ENCODE data around the gene IYD.

Gene IYD

DNA sequence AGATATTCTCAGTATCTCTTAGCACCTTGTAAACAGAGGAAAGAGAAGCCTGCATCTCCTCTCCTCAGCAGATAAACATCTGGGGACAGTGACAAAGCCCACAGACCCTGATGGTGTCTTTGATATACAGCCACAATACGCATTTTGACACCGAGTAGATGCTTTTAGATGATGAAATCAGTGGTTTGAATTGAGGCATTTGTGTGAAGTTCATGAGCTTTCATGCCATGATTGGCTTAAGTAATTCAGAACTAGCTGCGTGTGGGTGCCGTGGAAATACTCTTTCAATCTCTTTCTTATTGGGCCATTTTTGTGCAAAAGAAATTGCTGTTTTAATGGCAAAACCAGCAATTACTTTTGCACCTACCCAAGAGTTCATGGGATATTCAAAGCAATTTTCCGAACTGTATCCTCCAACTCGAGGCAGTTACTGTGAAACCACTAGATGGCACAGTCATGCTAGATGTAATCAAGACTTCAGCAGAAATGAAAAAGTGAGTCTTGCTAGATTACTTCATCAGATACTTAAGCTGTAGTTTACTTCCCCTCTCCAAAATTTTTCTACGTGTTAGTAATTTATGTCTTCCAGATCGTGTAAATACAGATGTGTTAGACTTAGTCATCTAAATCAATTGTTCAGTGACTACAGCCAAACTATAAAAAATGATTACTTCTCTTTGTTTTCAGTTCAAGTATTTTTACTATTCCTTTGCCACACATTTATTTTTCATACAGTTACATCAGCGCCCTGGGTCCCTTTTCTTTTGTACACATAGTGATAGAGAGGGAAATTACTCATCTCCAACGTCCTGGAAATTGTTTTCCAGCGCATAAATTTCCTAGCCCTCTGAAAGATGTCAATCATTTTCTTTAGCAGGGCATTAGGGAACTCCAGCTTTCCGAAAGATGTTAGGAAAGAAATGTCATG is 49.4 kb downstream of the IYD start:
- TF ChIP-seq GATA1 (IDR thresholded peaks at IDR 0.05; ENCODE audit: low read depth, low read length) (no peak), POLR2A (IDR thresholded peaks at IDR 0.05; ENCODE audit: low read length) (no peak)
- peak; percentile 62 to 67 for DNase-seq

DNA sequence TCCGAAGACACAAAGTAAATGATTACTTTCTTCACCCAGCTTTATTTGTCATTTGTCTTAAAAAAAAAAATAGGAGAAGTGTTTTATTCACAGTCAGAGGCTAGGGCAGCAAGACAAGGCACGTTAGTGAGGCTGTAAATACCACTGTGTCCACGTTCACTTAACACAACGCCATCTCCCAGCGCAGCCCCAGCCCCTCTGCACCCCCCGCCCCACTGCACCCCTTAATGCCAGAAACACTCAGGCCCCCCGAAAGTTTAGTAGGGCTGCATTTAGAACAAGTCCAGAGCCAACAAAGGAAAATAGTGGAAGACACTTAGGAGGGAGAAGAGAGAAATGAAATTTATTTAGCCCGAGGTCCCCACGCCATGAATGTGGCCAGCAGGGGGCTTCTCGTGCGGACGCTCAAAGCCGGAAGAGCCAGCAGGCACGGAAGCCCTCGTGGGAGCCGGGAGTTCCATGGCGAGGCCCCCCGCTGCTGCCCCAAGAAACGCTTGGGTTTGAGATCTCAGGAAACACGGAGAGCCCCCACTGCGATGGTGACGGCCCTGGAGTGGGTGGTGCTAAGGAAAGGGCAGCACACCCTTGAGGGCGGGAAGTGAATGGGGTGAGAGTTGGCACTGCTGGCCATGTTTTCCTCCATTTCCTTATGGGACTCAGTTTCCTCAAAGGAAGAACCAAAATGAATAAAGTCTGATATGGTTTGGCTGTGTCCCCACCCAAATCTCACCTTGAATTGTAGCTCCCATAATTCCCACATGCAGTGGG is 50.2 kb downstream of the IYD start:
- DNase-seq, result peak; percentile 55 to 73
- TF ChIP-seq POLR2A (IDR thresholded peaks at IDR 0.05; ENCODE audit: low read length) (no peak), GATA1 (IDR thresholded peaks at IDR 0.05; ENCODE audit: low read depth, low read length) (no peak)

DNA sequence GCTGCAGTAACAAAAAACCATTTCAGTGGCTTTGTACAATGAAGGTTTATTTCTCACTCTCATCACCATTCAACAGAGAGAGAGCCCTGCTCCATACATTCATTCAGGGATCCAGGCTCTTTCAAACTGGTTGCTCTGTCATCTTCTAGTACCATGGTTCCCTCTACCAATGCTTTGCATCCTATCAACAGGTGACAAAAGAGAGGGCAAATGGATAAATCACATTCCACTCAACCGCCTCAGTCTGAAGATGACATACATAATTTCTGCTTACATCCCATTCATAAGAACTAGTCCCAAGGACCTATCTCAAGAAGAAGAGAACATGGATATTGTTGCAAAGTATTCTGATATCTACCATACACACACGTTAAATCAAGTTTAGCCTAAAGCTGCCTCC is 51.6 kb downstream of the IYD start:
- DNase-seq, result no peak
- TF ChIP-seq GATA1 (IDR thresholded peaks at IDR 0.05; ENCODE audit: low read depth, low read length), result no peak

DNA sequence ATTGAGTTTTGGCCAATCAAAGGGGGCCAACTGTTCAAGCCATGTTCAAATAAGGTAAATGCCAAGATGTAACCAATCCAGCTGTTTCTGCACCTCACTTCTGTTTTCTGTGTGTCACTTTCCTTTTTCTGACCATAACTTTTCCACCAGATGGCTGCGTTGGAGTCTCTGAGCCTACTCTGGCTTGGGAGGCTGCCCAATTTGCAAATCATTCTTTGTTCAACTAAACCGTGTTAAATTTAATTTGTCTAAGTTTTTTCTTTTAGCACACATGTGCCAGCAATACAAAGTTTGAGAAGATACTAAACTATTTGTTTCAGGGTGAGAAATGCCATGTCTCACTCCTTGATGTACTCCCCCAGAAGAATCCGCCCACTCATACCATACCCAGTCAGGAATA is 52.1 kb downstream of the IYD start:
- no peak for TF ChIP-seq POLR2A (IDR thresholded peaks at IDR 0.05; ENCODE audit: low read length)
- no peak for TF ChIP-seq GATA1 (IDR thresholded peaks at IDR 0.05; ENCODE audit: low read depth, low read length)
- no peak for DNase-seq

DNA sequence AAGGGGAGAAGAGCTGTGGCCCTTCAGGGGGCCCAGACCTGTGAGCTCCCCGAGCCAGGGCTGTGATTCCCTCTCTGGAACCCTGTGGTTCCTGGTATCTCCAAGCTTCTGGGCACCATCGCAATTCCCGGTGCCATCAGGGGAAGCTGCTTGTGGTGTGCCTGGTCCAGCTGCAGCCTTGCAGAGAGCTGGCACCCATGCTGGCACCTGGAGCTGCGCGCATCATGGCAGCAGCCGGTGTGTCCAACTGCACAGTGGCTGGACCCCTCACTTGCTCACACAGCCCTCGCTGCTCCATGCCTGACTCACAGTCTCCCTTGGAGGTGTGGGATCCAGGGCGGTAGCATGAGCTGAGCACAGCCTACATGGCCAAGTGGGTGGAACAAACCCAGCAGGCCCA is 56.7 kb downstream of the IYD start:
- no peak for DNase-seq
- TF ChIP-seq GATA1 (IDR thresholded peaks at IDR 0.05; ENCODE audit: low read depth, low read length) (no peak), POLR2A (IDR thresholded peaks at IDR 0.05; ENCODE audit: low read length) (no peak)

DNA sequence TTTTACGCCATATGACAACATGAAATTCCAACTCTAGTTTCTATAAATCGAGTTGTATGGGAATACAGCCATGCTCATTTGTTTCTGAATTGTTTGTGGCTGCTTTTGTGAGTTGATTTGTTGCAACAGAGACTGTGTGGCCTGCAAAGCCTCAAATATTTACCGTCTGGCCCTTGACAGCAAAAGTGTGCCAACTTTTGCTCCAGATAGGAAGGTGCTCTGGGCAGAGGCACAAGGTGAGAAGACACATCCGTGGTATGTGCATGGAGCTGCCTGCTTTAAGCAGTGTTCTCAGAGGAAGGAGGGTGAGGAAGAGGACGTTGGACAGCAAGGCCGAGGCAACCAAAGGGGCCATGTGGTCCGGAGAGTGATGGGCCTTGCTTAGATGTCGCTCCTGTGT is 57.4 kb downstream of the IYD start:
- TF ChIP-seq POLR2A (IDR thresholded peaks at IDR 0.05; ENCODE audit: low read length), result no peak
- no peak for TF ChIP-seq GATA1 (IDR thresholded peaks at IDR 0.05; ENCODE audit: low read depth, low read length)
- no peak for DNase-seq

DNA sequence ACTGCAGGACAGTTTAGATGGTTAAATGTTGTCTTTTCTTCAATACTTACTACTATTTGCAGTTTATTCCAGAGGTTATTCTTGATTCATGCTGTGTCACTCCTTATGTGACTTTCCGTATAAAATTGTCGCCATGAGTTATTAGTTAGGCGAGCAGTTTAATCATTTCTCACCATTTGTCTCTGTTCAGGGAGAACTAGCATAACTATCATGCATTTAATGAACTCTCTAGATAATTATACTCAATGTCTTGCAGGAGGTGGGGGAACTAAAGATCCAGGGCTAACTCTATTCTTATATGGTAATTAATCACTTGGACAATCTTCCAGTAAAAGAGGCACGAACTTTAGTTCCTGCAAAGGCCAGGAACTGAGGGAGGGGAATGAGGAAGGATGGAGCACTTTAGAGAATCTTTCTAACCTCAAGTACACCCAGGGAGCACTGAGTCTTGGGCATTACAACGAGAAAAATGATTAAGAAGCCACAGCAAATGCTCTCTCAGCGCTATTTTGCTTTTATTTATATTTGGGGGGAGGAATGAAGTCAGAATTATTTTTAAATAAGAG is 58.3 kb downstream of the IYD start:
- TF ChIP-seq POLR2A (IDR thresholded peaks at IDR 0.05; ENCODE audit: low read length) (no peak), GATA1 (IDR thresholded peaks at IDR 0.05; ENCODE audit: low read depth, low read length) (no peak)
- no peak for DNase-seq

DNA sequence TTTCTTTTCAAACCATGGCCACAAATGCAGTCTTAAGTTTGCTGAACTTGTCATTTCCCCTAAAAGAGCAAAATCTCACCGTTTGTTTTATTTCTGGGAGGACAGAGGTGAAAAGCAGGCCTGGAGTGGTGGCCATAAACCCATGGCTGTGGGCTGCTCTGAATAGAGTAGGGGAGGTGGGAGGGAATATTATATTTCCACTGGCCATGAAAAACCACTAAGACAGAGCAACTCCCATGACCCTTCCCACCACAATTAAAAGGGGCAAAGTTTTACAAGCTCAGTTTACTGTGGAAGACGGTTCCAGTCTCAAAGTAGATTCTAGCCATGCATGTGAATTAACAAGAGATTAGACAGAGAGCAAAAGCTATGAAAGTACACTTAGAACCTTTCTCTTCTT is 59.0 kb downstream of the IYD start:
- no peak for TF ChIP-seq POLR2A (IDR thresholded peaks at IDR 0.05; ENCODE audit: low read length)
- TF ChIP-seq GATA1 (IDR thresholded peaks at IDR 0.05; ENCODE audit: low read depth, low read length), result no peak
- DNase-seq, result no peak

DNA sequence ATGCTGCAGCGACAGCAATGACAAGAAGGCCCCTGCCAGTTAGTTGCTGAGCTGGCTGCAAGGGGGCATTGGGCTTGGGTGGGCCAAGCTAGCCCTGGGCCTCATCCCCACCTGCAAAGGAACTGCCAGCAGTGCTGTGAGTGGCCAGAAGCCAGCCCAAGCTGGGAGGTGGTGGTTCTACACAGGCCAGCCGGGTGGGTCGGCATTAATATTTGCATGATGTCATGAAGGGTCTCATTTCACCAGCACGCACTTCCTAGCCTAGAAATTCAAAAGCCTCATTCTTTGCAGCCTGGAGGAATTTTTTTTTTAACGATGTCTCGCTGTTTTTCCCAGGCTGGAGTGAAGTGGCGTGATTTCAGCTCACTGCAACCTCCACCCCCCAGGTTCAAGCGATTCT is 62.0 kb downstream of the IYD start:
- TF ChIP-seq GATA1 (IDR thresholded peaks at IDR 0.05; ENCODE audit: low read depth, low read length), result no peak
- no peak for TF ChIP-seq POLR2A (IDR thresholded peaks at IDR 0.05; ENCODE audit: low read length)

DNA sequence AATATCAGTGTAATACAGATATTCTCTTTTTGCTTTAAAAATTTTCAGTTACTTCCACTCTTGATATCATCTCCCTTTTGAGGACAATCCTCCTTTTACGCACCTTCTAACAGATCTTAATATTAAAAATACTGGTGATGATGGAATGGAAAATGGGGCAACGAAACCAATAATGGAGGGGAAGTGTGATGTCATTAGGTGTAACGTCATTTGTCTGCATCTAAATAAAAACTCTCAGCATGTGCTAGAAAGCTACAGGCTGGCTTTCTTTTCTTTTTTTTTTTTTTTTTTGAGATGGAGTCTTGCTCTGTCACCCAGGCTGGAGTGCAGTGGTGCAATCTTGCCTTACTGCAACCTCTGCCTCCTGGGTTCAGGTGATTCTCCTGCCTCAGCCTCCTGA is 66.5 kb downstream of the IYD start:
- no peak for DNase-seq
- TF ChIP-seq GATA1 (IDR thresholded peaks at IDR 0.05; ENCODE audit: low read depth, low read length), result no peak
- TF ChIP-seq POLR2A (IDR thresholded peaks at IDR 0.05; ENCODE audit: low read length), result no peak

More for the DNA sequence above, 62.0 kb downstream of the IYD start:
- DNase-seq, result no peak

DNA sequence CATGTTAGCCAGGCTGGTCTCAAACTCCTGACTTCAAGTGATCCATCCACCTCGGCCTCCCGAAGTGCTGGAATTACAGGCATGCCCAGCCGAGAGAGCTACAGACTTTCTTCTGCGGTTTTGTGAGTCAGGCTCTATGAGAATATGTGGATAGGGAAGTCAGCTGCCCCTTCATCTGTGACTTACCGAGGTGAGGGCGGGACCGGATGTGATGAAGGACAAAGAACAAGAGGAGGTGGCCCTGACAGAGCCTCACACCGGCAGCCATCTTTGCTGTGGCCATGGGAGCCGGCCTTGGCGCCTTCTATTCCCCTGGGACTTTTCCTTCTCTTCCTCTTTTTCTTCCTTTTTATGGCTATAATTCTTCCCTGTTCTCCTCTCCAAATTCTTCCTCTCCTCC is 67.0 kb downstream of the IYD start:
- no peak for TF ChIP-seq POLR2A (IDR thresholded peaks at IDR 0.05; ENCODE audit: low read length)
- TF ChIP-seq GATA1 (IDR thresholded peaks at IDR 0.05; ENCODE audit: low read depth, low read length), result no peak
- no peak for DNase-seq

DNA sequence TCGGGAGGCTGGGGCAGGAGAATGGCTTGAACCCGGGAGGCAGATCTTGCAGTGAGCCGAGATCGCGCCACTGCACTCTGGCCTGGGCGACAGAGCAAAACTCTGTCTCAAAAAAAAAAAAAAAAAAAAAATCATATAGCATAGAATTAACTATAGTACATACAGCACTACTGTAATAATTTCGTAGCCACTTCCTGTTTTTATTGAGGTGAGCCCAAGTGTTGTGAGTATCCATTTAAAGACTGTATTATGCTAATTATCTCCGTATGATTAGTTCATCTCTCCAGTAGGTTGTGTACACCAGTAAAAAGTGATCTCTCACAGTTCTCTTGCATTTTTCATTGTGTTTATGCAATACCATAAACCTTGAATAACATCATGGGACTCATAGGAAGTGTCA is 70.6 kb downstream of the IYD start:
- no peak for DNase-seq
- no peak for TF ChIP-seq GATA1 (IDR thresholded peaks at IDR 0.05; ENCODE audit: low read depth, low read length)
- no peak for TF ChIP-seq POLR2A (IDR thresholded peaks at IDR 0.05; ENCODE audit: low read length)

DNA sequence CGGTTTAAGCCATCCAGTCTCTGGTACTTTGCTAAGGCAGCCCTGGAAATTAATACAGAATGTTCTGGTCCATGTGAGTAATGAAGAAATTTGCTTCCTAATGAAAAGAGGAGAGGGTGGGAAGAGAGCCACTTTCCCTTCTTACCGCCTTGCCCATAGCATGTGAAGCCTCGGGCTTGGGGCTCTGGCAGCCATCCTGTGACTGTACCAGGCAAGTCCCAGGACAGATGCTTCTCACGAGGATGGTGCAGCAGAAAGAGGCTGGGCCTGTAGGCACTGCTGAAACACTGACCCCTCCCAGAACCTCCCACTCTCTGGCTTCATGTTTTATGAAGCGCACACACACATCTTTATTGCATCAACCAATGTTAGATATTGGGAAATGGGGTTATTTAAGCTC is 74.8 kb downstream of the IYD start:
- no peak for TF ChIP-seq GATA1 (IDR thresholded peaks at IDR 0.05; ENCODE audit: low read depth, low read length)
- TF ChIP-seq POLR2A (IDR thresholded peaks at IDR 0.05; ENCODE audit: low read length), result no peak
- no peak for DNase-seq

DNA sequence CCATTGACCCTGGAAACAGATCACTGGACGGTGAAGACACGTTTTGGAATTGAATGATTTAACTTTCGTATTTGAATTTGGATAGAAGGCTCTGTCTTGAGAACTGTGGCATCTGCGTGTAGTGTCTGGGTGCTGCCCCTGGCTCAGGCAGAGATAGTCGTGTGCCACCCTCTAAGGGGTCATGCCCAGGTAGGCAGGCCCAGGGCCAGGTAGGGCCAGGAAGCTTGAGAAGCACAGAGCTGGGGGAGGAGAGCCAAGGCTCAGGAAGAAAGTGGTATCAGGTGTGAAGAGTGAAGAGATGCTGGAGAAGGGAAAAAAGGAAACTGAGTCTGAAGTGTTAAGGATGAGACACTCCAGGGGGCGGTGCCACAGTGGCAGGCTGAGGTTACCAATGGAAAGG is 75.5 kb downstream of the IYD start:
- DNase-seq, result no peak
- TF ChIP-seq POLR2A (IDR thresholded peaks at IDR 0.05; ENCODE audit: low read length), result no peak
- TF ChIP-seq GATA1 (IDR thresholded peaks at IDR 0.05; ENCODE audit: low read depth, low read length), result no peak

Data from erythroblast (primary cell).